Spleen (tissue), 11 donors: ENCODE results near the gene MUC4. TPM values are rescaled to one million over a fixed set of nuclear protein-coding genes. Genes with fewer than 3 reads are reported as not detected.

ENCODE experiments used
- DNase-seq: peaks from one replicate; pipeline ENCODE4 v3.0.0-alpha.2; 2020
- H3K27ac ChIP-seq, 8 donors: fragments of 200-600 bp; sonication (generic) in 7 of 8; 1 replicate in 4 of 8; 2 replicates in 4 of 8; pipeline versions ENCODE4 v1.5.0 to v1.8.0; 2016 to 2021; ENCODE audit warnings: inconsistent platforms in 4 of 8, mild to moderate bottlenecking in 4 of 8, moderate library complexity in 1 of 8
- H3K27me3 ChIP-seq, 7 donors: fragments of 200-600 bp; sonication (generic) in 6 of 7; replicated peaks in 1 of 7; 1 replicate in 4 of 7; 2 replicates in 3 of 7; pipeline versions ENCODE4 v1.5.0 to v1.8.0; 2016 to 2021; ENCODE audit warnings: inconsistent platforms in 3 of 7, mild to moderate bottlenecking in 1 of 7
- H3K36me3 ChIP-seq, 6 donors: fragments of 200-600 bp; sonication (generic) in 5 of 6; 1 replicate in 4 of 6; 2 replicates in 2 of 6; pipeline versions ENCODE4 v1.5.0 to v1.8.0; 2016 to 2021; ENCODE audit warnings: inconsistent platforms in 2 of 6
- H3K4me1 ChIP-seq, 6 donors: fragments of 200-600 bp; sonication (generic) in 5 of 6; 1 replicate in 3 of 6; 2 replicates in 3 of 6; pipeline versions ENCODE4 v1.5.0 to v1.8.0; 2016 to 2021; ENCODE audit warnings: inconsistent platforms in 3 of 6
- H3K4me3 ChIP-seq, 8 donors: fragments of 200-600 bp; sonication (generic) in 7 of 8; 1 replicate in 4 of 8; 2 replicates in 4 of 8; pipeline versions ENCODE4 v1.5.0 to v1.8.0; 2016 to 2021; ENCODE audit warnings: inconsistent platforms in 4 of 8, mild to moderate bottlenecking in 4 of 8, moderate library complexity in 2 of 8
- H3K9me3 ChIP-seq, 8 donors: fragments of 200-600 bp; sonication (generic) in 7 of 8; 1 replicate in 4 of 8; 2 replicates in 4 of 8; pipeline versions ENCODE4 v1.5.0 to v1.8.0; 2016 to 2021; ENCODE audit warnings: inconsistent platforms in 4 of 8
- CTCF ChIP-seq, 11 experiments: fragments of 200-600 bp in 7 of 11; fragments of 450-650 bp in 4 of 11; sonication (generic) in 4 of 11; IDR thresholded peaks in 8 of 11; conservative IDR thresholded peaks in 3 of 11; 1 replicate in 7 of 11; 2 replicates in 4 of 11; pipeline versions ENCODE4 v1.4.0 to v1.8.0; 2016 to 2021; ENCODE audit warnings: antibody characterized with exemption in 11 of 11, inconsistent platforms in 4 of 11, mild to moderate bottlenecking in 1 of 11
- POLR2A ChIP-seq, 3 donors: fragments of 450-650 bp; IDR thresholded peaks; one replicate each; pipeline ENCODE4 v1.5.1; 2017; ENCODE audit warnings: antibody characterized with exemption in 3 of 3, mild to moderate bottlenecking in 1 of 3
- POLR2AphosphoS5 ChIP-seq, 3 donors: sonication (generic); formaldehyde crosslinking; IDR thresholded peaks; one replicate each; pipeline ENCODE4 v1.5.1; 2017; ENCODE audit warnings: antibody characterized with exemption in 3 of 3
- WGBS, 5 donors: extraction: QIAGEN DNeasy Blood & Tissue Kit in 3 of 5; methylation state at CpG; one replicate each; pipeline versions ENCODE4 v1.1.5 to v1.1.7; 2013 to 2018; 5-methylcytosine and 5-hydroxymethylcytosine counted together
- intact Hi-C: fragments of 100-400 bp; cut with DNase I; formaldehyde crosslinking; loops from one replicate; pipeline ENCODE4 v1.15.0; 2023; ENCODE audit warnings: low total_unique reads
- polyA plus RNA-seq, 3 donors: library from polyadenylated mRNA; stranded (reverse); fragments of 200-250 nt; gene quantifications; one replicate each; pipeline ENCODE4 v1.2.1, GENCODE V29; 2013
- total RNA-seq, 7 donors: library from RNA; depleted of rRNA in 3 of 7; stranded (reverse); fragments of >200 nt in 3 of 7; fragmentation: NEBNext Ultra II Directional in 4 of 7; extraction: Animal tissue kit (Norgen Biotek cat#: 25700) in 4 of 7; gene quantifications; one replicate each; pipeline versions ENCODE4 v1.1.0 to v1.2.1, GENCODE V29; 2016 to 2021
- donor health status: healthy with polysubstance abuse.
- donor health status: DM: no; HTN: no; CAD: no; lungs with moderate emphysema.
- donor health status: DM: no; HTN: no; CAD: no.
- donor health status: Bipolar disorder and iron deficiency.
- donor health status: healthy.
- donor health status: DM: no; HTN: no; CAD: no.
- donor health status: DM: yes; HTN: yes; CAD: no.

MUC4 gene
- total and polyA plus RNA-seq, 10 donors: 0.02 to 0.03 TPM; not detected in 8

- 91 to 96% (median 94%) methylated on average over 2 of the region's 2 CpGs for WGBS, 5 donors
- TF ChIP-seq CTCF (IDR thresholded peaks at IDR 0.05 in 8 of 11, conservative IDR thresholded peaks at IDR 0.05 in 3 of 11): no peak
- intact Hi-C loops: no loop called here
- H3K27me3 ChIP-seq: no peaks in the 10 kb centered on the region
- DNase-seq: no peak
- H3K4me1 ChIP-seq: peaks cover 0 to 5% (median 0%) of the 10 kb centered on the region in 6 donors
- H3K9me3 ChIP-seq: peaks cover 0 to 4% (median 0%) of the 10 kb centered on the region in 8 donors
- no peak overlapping the region for H3K27ac ChIP-seq
- no peak overlapping the region for H3K4me3 ChIP-seq
- peaks cover 0 to 37% (median 11%) of the 10 kb centered on the region in 6 donors for H3K36me3 ChIP-seq
Measured at GRCh38 chr3:195699388-195699771, 112.3 kb downstream of the MUC4 start.

GRCh38 chr3:195698647-195699387 is 112.9 kb downstream of the MUC4 start:
- Histone ChIP-seq H3K4me3 (no peak overlapping the region), H3K36me3 (peaks cover 0 to 43% (median 17%) of the 10 kb centered on the region in 6 donors), H3K9me3 (peaks cover 0 to 4% (median 0%) of the 10 kb centered on the region in 8 donors), H3K27ac (no peak overlapping the region), H3K4me1 (peaks cover 0 to 5% (median 0%) of the 10 kb centered on the region in 6 donors), H3K27me3 (no peaks in the 10 kb centered on the region)
- DNase-seq: no peak
- WGBS, 5 donors: 85 to 89% (median 87%) methylated on average over 5 of the region's 5 CpGs
- intact Hi-C loops: no loop called here
- TF ChIP-seq POLR2AphosphoS5 (IDR thresholded peaks at IDR 0.05) (no peak), CTCF (IDR thresholded peaks at IDR 0.05 in 8 of 11, conservative IDR thresholded peaks at IDR 0.05 in 3 of 11) (no peak), POLR2A (IDR thresholded peaks at IDR 0.05) (no peak)

GRCh38 chr3:195698325-195698646 is 113.4 kb downstream of the MUC4 start:
- Histone ChIP-seq H3K4me3 (no peak overlapping the region), H3K36me3 (peaks cover 0 to 48% (median 20%) of the 10 kb centered on the region in 6 donors), H3K27ac (no peak overlapping the region), H3K9me3 (peaks cover 0 to 4% (median 0%) of the 10 kb centered on the region in 8 donors), H3K27me3 (no peaks in the 10 kb centered on the region), H3K4me1 (peaks cover 0 to 5% (median 0%) of the 10 kb centered on the region in 6 donors)
- intact Hi-C loops: no loop called here
- no peak for DNase-seq
- WGBS, 5 donors: 89 to 96% (median 94%) methylated on average over 4 of the region's 4 CpGs
- TF ChIP-seq CTCF (IDR thresholded peaks at IDR 0.05 in 8 of 11, conservative IDR thresholded peaks at IDR 0.05 in 3 of 11) (no peak), POLR2A (IDR thresholded peaks at IDR 0.05) (no peak), POLR2AphosphoS5 (IDR thresholded peaks at IDR 0.05) (no peak)

GRCh38 chr3:195697582-195698324 is 114.0 kb downstream of the MUC4 start:
- H3K36me3 ChIP-seq: peaks cover 0 to 54% (median 22%) of the 10 kb centered on the region in 6 donors
- H3K9me3 ChIP-seq: peaks cover 0 to 4% (median 0%) of the 10 kb centered on the region in 8 donors
- 70 to 79% (median 74%) methylated on average over 11 of the region's 11 CpGs for WGBS, 5 donors
- no peaks in the 10 kb centered on the region for H3K27me3 ChIP-seq
- peaks cover 0 to 5% (median 0%) of the 10 kb centered on the region in 6 donors for H3K4me1 ChIP-seq
- H3K27ac ChIP-seq: no peak overlapping the region
- DNase-seq: no peak
- TF ChIP-seq POLR2AphosphoS5 (IDR thresholded peaks at IDR 0.05): no peak
- TF ChIP-seq POLR2A (IDR thresholded peaks at IDR 0.05): no peak
- no peak for TF ChIP-seq CTCF (IDR thresholded peaks at IDR 0.05 in 8 of 11, conservative IDR thresholded peaks at IDR 0.05 in 3 of 11)
- H3K4me3 ChIP-seq: no peak overlapping the region
- intact Hi-C loops: no loop called here
